ENCODE data around the gene ADGRL2. TPM values are rescaled to one million over a fixed set of nuclear protein-coding genes. Genes with fewer than 3 reads are reported as not detected.
"Not testable (repeated sequence)": the region's sequence is repeated elsewhere in the genome, so short reads cannot be mapped to it uniquely, and the experiment has no call there.

The ADGRL2 gene
- total RNA-seq, 4 donors from 2014 or later, result 72.4 to 89.7 (median 78.8) TPM

GRCh38 chr1:81851217-81851616, 50.5 kb downstream of the ADGRL2 start:
- no peaks in the 10 kb centered on the region for H3K36me3 ChIP-seq
- WGBS, result 88% methylated on average over 2 of the region's 2 CpGs

GRCh38 chr1:81852961-81853360, 52.2 kb downstream of the ADGRL2 start:
- no peak for DNase-seq (ENCODE audit: extremely low spot score)
- intact Hi-C loops (cut with DNase I), result no loop called here
- Histone ChIP-seq H3K9me3 (no peaks in the 10 kb centered on the region), H3K27ac (replicated peaks in 1 of 4) (no peak overlapping the region), H3K4me1 (peaks cover 4 to 23% (median 12%) of the 10 kb centered on the region in 4 donors), H3K36me3 (no peaks in the 10 kb centered on the region), H3K4me3 (no peak overlapping the region), H3K27me3 (no peaks in the 10 kb centered on the region)
- TF ChIP-seq POLR2AphosphoS5 (IDR thresholded peaks at IDR 0.05) (no peak), POLR2A (IDR thresholded peaks at IDR 0.05; ENCODE audit: low read depth) (no peak), EP300 (IDR thresholded peaks at IDR 0.05) (no peak)
- TF ChIP-seq, protein P1, sequence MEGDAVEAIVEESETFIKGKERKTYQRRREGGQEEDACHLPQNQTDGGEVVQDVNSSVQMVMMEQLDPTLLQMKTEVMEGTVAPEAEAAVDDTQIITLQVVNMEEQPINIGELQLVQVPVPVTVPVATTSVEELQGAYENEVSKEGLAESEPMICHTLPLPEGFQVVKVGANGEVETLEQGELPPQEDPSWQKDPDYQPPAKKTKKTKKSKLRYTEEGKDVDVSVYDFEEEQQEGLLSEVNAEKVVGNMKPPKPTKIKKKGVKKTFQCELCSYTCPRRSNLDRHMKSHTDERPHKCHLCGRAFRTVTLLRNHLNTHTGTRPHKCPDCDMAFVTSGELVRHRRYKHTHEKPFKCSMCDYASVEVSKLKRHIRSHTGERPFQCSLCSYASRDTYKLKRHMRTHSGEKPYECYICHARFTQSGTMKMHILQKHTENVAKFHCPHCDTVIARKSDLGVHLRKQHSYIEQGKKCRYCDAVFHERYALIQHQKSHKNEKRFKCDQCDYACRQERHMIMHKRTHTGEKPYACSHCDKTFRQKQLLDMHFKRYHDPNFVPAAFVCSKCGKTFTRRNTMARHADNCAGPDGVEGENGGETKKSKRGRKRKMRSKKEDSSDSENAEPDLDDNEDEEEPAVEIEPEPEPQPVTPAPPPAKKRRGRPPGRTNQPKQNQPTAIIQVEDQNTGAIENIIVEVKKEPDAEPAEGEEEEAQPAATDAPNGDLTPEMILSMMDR (IDR thresholded peaks at IDR 0.05), result no peak
- WGBS, result 82% methylated on average over 4 of the region's 4 CpGs

More at GRCh38 chr1:81851217-81851616, 50.5 kb downstream of the ADGRL2 start:
- Histone ChIP-seq H3K27me3 (no peaks in the 10 kb centered on the region), H3K27ac (replicated peaks in 1 of 4) (no peak overlapping the region), H3K4me3 (no peak overlapping the region), H3K4me1 (peaks cover 4 to 21% (median 12%) of the 10 kb centered on the region in 4 donors), H3K9me3 (no peaks in the 10 kb centered on the region)
- DNase-seq (ENCODE audit: extremely low spot score), result no peak
- intact Hi-C loops (cut with DNase I), result no loop called here
- no peak for TF ChIP-seq POLR2AphosphoS5 (IDR thresholded peaks at IDR 0.05)
- no peak for TF ChIP-seq POLR2A (IDR thresholded peaks at IDR 0.05; ENCODE audit: low read depth)
- TF ChIP-seq EP300 (IDR thresholded peaks at IDR 0.05), result no peak
- TF ChIP-seq, protein P1 (IDR thresholded peaks at IDR 0.05), result no peak

DNA sequence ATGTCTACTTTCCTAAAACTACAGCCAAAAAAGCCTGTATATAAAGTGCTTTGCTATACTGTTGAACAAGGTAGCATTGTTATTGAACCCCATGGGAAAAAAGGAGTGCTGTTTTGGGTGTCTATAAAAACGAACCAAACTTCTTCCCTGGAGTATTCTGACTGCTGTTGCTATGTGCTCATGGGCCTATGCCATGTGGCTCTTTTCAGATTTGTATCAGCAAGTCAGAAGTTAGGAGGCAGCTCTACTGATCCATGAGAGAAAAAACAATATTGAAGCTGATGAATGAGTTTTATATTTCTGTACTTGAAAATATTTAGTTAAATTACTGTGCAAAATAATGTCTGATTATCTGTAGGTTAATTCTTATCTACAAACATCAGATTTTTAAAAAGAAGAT, 66.5 kb downstream of the ADGRL2 start:
- no peak overlapping the region for H3K27ac ChIP-seq (replicated peaks in 1 of 4)
- H3K4me3 ChIP-seq, result no peak overlapping the region
- intact Hi-C loops (cut with DNase I), result no loop called here
- TF ChIP-seq POLR2A (IDR thresholded peaks at IDR 0.05; ENCODE audit: low read depth) (no peak), EP300 (IDR thresholded peaks at IDR 0.05) (no peak), POLR2AphosphoS5 (IDR thresholded peaks at IDR 0.05) (no peak)
- TF ChIP-seq, protein P1 (IDR thresholded peaks at IDR 0.05), result no peak
- H3K4me1 ChIP-seq, result peaks cover 3 to 17% (median 9%) of the 10 kb centered on the region in 4 donors
- no peaks in the 10 kb centered on the region for H3K9me3 ChIP-seq
- WGBS, result 19% methylated on average over 1 of the region's 1 CpG
- no peaks in the 10 kb centered on the region for H3K27me3 ChIP-seq
- no peaks in the 10 kb centered on the region for H3K36me3 ChIP-seq
- no peak for DNase-seq (ENCODE audit: extremely low spot score)

DNA sequence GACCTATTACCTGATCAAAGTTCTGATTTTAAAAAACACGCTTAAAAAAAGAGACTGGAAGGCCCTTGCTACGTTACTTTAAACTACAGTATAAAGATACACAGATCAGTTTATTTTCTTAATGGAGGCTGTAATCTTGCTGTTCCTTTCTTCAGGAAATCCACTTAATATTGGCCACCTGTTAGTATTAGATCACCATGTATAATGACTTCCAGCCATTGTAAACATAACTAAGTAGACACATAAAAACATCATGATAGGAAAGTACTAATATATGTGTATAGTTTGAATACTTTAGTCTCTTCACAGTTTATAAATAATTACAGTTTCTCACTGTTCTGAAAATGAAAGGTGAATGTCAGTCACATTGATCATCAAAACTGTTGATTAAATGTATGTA, 68.6 kb downstream of the ADGRL2 start:
- no peaks in the 10 kb centered on the region for H3K36me3 ChIP-seq
- intact Hi-C loops (cut with DNase I), result no loop called here
- WGBS, result 74% methylated on average over 2 of the region's 2 CpGs
- DNase-seq (ENCODE audit: extremely low spot score), result no peak
- no peaks in the 10 kb centered on the region for H3K27me3 ChIP-seq
- no peaks in the 10 kb centered on the region for H3K9me3 ChIP-seq
- H3K27ac ChIP-seq (replicated peaks in 1 of 4), result no peak overlapping the region
- no peak overlapping the region for H3K4me3 ChIP-seq
- peaks cover 3 to 32% (median 23%) of the 10 kb centered on the region in 4 donors for H3K4me1 ChIP-seq
- TF ChIP-seq, protein P1 (IDR thresholded peaks at IDR 0.05), result no peak
- TF ChIP-seq EP300 (IDR thresholded peaks at IDR 0.05) (no peak), POLR2A (IDR thresholded peaks at IDR 0.05; ENCODE audit: low read depth) (no peak), POLR2AphosphoS5 (IDR thresholded peaks at IDR 0.05) (no peak)

DNA sequence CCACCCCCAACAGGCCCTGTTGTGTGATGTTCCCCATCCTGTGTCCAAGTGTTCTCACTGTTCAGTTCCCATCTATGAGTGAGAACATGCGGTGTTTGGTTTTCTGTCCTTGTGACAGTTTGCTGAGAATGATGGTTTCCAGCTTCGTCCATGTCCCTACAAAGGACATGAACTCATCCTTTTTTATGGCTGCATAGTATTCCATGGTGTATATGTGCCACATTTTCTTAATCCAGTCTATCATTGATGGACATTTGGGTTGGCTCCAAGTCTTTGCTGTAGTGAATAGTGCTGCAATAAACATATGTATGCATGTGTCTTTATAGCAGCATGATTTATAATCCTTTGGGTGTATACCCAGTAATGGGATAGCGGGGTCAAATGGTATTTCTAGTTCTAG, 70.4 kb downstream of the ADGRL2 start:
- H3K9me3 ChIP-seq; H3K27me3 ChIP-seq; DNase-seq (ENCODE audit: extremely low spot score); H3K27ac ChIP-seq (replicated peaks in 1 of 4); H3K36me3 ChIP-seq; H3K4me3 ChIP-seq; intact Hi-C loops (cut with DNase I): not testable (repeated sequence)
- H3K4me1 ChIP-seq, result peaks cover 17 to 38% (median 31%) of the 10 kb centered on the region in 4 donors
- 100% methylated on average over 3 of the region's 3 CpGs for WGBS

All from esophagus muscularis mucosa (tissue), 4 donors.